Activated CD8-positive, alpha-beta memory T cell treated with anti-CD3 and anti-CD28 coated beads for 48 hours (primary cell): ENCODE results near the gene CD28.
A peak's percentile ranks its signal among the peaks of the same experiment; 100 is the strongest.

Experiments used
- DNase-seq, 3 experiments: peaks; one replicate each; pipeline ENCODE4 v3.0.0-alpha.2; 2020; ENCODE audit warnings: low read depth in 2 of 3, low spot score in 2 of 3

The CD28 gene

GRCh38 chr2:203713381-203713780 lies 6.9 kb downstream of the CD28 start:
- no peak for DNase-seq

GRCh38 chr2:203714112-203714511 lies 7.7 kb downstream of the CD28 start:
- DNase-seq: no peak

GRCh38 chr2:203715744-203716143 lies 9.3 kb downstream of the CD28 start:
- no peak for DNase-seq

GRCh38 chr2:203718087-203718486 lies 11.6 kb downstream of the CD28 start:
- peak in 1 of 3 experiments; percentile 46 for DNase-seq

GRCh38 chr2:203719456-203720410 lies 13.3 kb downstream of the CD28 start:
- no peak for DNase-seq

- no peak for DNase-seq
These were observed 14.7 kb downstream of the CD28 start for GRCh38 chr2:203720915-203721672.

GRCh38 chr2:203721781-203722300 lies 15.4 kb downstream of the CD28 start:
- DNase-seq: no peak

GRCh38 chr2:203722411-203722810 lies 16.0 kb downstream of the CD28 start:
- DNase-seq: no peak

- no peak for DNase-seq
These were observed 21.9 kb downstream of the CD28 start for GRCh38 chr2:203728321-203728720.

GRCh38 chr2:203730076-203730729 lies 23.8 kb downstream of the CD28 start:
- DNase-seq: no peak

GRCh38 chr2:203730883-203731282 lies 24.4 kb downstream of the CD28 start:
- DNase-seq: no peak

GRCh38 chr2:203732092-203732952 lies 25.9 kb downstream of the CD28 start:
- no peak for DNase-seq

GRCh38 chr2:203732953-203733510 lies 26.6 kb downstream of the CD28 start:
- no peak for DNase-seq

- DNase-seq: no peak
These were observed 27.2 kb downstream of the CD28 start for GRCh38 chr2:203733684-203734083.

- DNase-seq: no peak
These were observed 28.0 kb downstream of the CD28 start for GRCh38 chr2:203734276-203734983.

- DNase-seq: no peak
These were observed 30.9 kb downstream of the CD28 start for GRCh38 chr2:203737360-203737759.

- DNase-seq: no peak
These were observed 32.9 kb downstream of the CD28 start for GRCh38 chr2:203739351-203739750.

- no peak for DNase-seq
These were observed 34.4 kb downstream of the CD28 start for GRCh38 chr2:203740871-203741281.

GRCh38 chr2:203741566-203741965 lies 35.1 kb downstream of the CD28 start:
- no peak for DNase-seq
